Measurements from ENCODE around the gene ADGRG6.

DNA sequence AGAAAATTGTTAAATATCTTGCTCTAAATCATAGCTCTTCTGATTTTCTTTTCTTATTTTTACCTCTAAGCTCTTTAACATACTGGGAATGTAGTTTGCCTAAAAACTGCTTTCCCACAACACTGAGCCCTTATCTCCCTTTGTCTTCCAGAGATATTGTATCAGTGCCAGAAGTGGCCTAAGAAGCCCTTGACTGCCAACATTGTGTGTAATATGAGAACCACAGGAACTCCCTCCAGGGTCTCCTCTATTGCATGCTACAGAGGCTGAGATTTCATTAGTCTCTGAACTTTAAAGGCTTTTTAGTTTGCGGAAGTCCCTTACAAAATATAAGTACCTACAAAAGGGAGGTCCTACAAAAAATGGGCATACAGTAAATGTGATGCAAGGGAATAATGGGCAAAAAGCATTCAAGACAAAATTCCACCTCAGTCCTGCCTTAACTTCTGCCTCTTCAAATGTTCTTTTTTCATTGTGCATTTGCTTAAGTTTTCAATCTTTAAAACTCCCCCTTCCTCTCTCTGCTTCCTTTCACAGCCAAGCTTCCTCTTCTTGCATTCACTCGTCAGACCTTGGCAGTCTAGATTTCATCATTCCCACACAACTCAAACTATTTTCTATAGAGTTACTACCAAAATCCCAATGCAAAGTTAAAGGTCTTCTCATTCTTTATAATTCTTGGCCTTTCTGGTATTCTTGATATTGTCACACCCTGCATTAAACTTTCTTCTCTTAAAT is 76.5 kb downstream of the ADGRG6 start:
- TF ChIP-seq, protein P1, sequence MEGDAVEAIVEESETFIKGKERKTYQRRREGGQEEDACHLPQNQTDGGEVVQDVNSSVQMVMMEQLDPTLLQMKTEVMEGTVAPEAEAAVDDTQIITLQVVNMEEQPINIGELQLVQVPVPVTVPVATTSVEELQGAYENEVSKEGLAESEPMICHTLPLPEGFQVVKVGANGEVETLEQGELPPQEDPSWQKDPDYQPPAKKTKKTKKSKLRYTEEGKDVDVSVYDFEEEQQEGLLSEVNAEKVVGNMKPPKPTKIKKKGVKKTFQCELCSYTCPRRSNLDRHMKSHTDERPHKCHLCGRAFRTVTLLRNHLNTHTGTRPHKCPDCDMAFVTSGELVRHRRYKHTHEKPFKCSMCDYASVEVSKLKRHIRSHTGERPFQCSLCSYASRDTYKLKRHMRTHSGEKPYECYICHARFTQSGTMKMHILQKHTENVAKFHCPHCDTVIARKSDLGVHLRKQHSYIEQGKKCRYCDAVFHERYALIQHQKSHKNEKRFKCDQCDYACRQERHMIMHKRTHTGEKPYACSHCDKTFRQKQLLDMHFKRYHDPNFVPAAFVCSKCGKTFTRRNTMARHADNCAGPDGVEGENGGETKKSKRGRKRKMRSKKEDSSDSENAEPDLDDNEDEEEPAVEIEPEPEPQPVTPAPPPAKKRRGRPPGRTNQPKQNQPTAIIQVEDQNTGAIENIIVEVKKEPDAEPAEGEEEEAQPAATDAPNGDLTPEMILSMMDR (IDR thresholded peaks at IDR 0.05), result no peak
- no peak for TF ChIP-seq POLR2A (IDR thresholded peaks at IDR 0.05)

All from esophagus squamous epithelium (tissue), 4 donors.